Uterus (tissue), 2 donors: ENCODE results near the gene DUSP21.

ENCODE experiments used
- POLR2A ChIP-seq, 2 donors: fragments of 450-650 bp; IDR thresholded peaks; one replicate each; pipeline ENCODE4 v1.6.1; 2016; ENCODE audit warnings: antibody characterized with exemption in 2 of 2, mild to moderate bottlenecking in 1 of 2, moderate library complexity in 1 of 2
- TF ChIP-seq, protein P1 (sequence below), 4 experiments: fragments of 200-600 bp in 2 of 4; fragments of 450-650 bp in 2 of 4; sonication (generic) in 2 of 4; IDR thresholded peaks; one replicate each; pipeline ENCODE4 v1.5.1; 2016 to 2019; ENCODE audit warnings: antibody characterized with exemption in 4 of 4, mild to moderate bottlenecking in 2 of 4, moderate library complexity in 1 of 4

GRCh38 chrX:44882635-44883034, 38.8 kb downstream of the DUSP21 start:
- TF ChIP-seq, protein P1, sequence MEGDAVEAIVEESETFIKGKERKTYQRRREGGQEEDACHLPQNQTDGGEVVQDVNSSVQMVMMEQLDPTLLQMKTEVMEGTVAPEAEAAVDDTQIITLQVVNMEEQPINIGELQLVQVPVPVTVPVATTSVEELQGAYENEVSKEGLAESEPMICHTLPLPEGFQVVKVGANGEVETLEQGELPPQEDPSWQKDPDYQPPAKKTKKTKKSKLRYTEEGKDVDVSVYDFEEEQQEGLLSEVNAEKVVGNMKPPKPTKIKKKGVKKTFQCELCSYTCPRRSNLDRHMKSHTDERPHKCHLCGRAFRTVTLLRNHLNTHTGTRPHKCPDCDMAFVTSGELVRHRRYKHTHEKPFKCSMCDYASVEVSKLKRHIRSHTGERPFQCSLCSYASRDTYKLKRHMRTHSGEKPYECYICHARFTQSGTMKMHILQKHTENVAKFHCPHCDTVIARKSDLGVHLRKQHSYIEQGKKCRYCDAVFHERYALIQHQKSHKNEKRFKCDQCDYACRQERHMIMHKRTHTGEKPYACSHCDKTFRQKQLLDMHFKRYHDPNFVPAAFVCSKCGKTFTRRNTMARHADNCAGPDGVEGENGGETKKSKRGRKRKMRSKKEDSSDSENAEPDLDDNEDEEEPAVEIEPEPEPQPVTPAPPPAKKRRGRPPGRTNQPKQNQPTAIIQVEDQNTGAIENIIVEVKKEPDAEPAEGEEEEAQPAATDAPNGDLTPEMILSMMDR (IDR thresholded peaks at IDR 0.05), result no peak
- TF ChIP-seq POLR2A (IDR thresholded peaks at IDR 0.05), result no peak
